ENCODE data around the gene PACRG.
A peak's percentile ranks its signal among the peaks of the same experiment; 100 is the strongest.

The PACRG gene

GRCh38 chr6:162873537-162873936 is 145.8 kb downstream of the PACRG start:
- DNase-seq: no peak

- DNase-seq: no peak
Measured at GRCh38 chr6:162875070-162875469, 147.3 kb downstream of the PACRG start.

DNA sequence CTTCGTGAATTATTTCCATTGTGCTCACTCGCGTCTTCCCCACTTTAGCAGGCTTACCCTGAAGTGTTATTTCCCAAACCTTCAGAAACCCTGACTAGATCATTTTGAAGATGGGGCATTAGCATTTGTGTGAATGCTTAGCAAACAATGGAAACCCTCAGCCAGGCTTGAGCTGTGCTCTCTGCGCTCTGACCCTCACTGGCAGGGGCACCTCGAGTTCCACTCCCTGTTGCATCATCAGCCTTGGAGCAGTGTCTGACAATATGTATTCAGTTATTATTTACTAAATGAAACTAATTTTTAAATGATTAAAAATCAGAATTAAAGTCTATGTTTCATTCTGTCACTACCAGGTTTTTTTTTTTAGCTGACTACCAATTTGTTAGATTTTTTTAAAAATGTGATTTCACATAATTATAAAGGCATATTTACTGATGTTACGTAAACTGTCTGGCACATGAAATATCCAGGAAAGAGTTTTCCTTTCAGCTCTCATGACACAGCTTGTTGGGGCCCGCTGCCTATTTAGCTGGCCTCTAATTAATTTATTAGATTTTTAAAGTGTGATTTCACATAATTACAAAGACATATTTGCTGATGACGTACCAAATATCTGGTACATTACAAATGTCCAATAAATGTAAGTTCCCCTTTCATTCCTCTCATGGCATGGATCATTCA is 155.2 kb downstream of the PACRG start:
- DNase-seq: no peak

GRCh38 chr6:162887981-162888689 is 160.4 kb downstream of the PACRG start:
- DNase-seq: no peak

DNA sequence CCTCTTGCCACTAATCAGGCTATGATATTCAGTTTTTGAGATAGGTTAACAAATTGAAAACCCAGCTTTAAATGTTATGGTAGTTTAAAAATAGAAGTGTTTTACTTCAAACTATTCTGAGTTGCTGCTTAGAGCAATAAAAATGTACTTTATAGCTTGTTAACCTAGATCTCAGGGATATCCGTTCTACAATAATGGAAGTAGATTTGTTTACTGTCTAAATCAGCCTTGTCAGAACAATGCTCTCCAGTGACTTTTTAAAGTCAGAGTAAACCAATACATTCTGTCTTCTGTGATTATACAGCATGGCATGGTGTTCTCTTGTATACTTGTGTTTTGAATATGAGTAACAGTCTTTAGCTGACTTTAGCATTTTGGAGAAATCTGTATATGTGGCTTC is 161.5 kb downstream of the PACRG start:
- no peak for DNase-seq

DNA sequence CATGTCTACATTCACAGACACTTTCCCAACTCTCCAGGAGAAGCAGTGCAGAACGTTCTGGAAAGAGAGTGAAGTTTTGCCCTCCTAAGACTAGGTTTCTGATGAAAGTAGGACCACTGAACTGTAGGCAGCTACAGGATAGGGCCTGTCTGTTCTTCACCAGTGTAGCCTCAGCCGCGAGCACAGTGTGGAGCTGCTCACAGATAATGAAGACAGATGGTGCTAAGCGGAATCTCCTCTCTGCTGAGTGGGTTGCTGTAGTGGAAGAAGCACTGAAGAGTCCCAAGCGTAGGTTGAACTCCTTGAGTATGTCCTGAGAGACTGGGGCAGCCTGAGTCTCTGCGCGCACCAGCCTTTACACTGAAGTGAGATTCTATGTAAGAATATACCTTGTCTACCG is 170.2 kb downstream of the PACRG start:
- DNase-seq: no peak

GRCh38 chr6:162899148-162899547 is 171.4 kb downstream of the PACRG start:
- DNase-seq: peak; percentile 32

GRCh38 chr6:162900503-162900902 is 172.7 kb downstream of the PACRG start:
- DNase-seq: no peak

GRCh38 chr6:162904069-162904663 is 176.4 kb downstream of the PACRG start:
- no peak for DNase-seq

- no peak for DNase-seq
Measured at GRCh38 chr6:162906479-162906878, 178.7 kb downstream of the PACRG start.

GRCh38 chr6:162907876-162908481 is 180.2 kb downstream of the PACRG start:
- DNase-seq: no peak

DNA sequence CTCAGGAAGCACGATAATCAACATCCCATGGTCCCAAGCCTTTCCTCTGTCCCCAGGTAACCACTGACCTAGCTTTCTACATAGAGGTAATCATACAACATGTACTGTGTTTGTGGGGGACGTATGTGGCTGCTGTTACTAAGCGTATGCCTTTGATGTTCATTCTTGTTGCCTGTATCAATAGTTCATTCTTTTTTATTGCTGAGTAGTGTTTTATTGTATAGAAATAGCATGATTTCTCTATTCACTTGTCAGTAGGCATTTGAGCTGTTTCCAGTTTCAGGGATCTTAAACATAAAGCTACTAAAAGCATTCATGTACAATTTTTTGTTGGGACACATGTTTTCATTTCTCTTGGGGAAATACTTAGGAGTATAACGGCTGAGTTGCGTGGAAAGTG is 185.4 kb downstream of the PACRG start:
- DNase-seq: no peak

- DNase-seq: no peak
Measured at GRCh38 chr6:162917506-162917905, 189.7 kb downstream of the PACRG start.

- no peak for DNase-seq
Measured at GRCh38 chr6:162921062-162921461, 193.3 kb downstream of the PACRG start.

- DNase-seq: no peak
Measured at GRCh38 chr6:162921510-162922040, 193.8 kb downstream of the PACRG start.

GRCh38 chr6:162922563-162923166 is 194.9 kb downstream of the PACRG start:
- DNase-seq: no peak

DNA sequence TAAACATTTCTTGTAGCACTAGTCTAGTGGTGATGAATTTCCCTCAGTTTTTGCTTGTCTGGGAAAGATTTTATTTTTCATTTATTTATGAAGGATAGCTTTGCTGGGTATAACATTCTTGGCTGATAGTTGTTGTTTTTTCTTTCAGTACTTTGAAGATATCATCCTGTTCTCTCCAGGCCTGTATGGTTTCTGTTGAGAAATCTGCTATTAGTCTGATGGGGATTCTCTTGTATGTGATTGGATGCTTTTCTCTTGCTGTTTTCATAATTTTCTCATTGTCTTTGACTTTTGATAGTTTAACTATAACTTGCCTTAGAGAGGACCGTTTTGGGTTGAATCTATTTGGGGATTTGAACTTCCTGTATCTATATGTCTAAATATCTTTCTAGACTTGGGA is 207.1 kb downstream of the PACRG start:
- DNase-seq: no peak

GRCh38 chr6:162940426-162940825 is 212.7 kb downstream of the PACRG start:
- DNase-seq: no peak

DNA sequence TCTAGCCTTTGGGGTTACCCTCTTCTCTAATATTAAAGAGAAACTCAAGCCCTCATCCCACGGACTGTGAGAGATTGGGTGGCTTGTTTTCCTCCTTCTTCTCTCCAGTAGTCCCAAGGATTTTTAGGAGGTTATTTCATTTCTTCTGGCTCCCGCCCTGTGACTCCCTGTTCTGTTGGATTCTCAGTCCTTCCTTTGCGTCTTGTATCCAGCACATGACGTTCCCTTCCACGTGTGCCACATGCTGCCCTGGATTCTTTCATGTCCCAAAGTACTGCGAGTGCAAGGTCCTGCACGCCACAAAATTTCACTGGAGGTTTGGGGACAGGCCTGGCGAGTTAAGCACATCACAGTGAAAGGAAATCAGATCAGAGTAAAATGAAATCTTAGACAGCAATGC is 213.4 kb downstream of the PACRG start:
- no peak for DNase-seq

- no peak for DNase-seq
Measured at GRCh38 chr6:162942866-162943265, 215.1 kb downstream of the PACRG start.

- no peak for DNase-seq
Measured at GRCh38 chr6:162943369-162943768, 215.6 kb downstream of the PACRG start.

GRCh38 chr6:162951164-162951743 is 223.5 kb downstream of the PACRG start:
- no peak for DNase-seq

- no peak for DNase-seq
Measured at GRCh38 chr6:162952423-162952822, 224.6 kb downstream of the PACRG start.

All from NCI-H1092 treated with DMSO at 0.1 percent for 48 hours (cell line).